Ovary (tissue), 9 donors: ENCODE data around the gene RNLS. TPM values are rescaled to one million over a fixed set of nuclear protein-coding genes. Genes with fewer than 3 reads are reported as not detected.

ENCODE experiments used
- DNase-seq, 5 donors: peaks; one replicate each; pipeline ENCODE4 v3.0.0-alpha.2; 2019 to 2020
- H3K27ac ChIP-seq, 2 donors: fragments of 200-600 bp; one replicate each; pipeline versions ENCODE4 v1.5.1 to v1.8.0; 2019 to 2022
- H3K27me3 ChIP-seq: fragments of 200-600 bp; one replicate; pipeline ENCODE4 v1.8.0; 2022
- H3K36me3 ChIP-seq: fragments of 200-600 bp; sonication (generic); one replicate; pipeline ENCODE4 v1.5.1; 2019
- H3K4me1 ChIP-seq: one replicate; pipeline ENCODE4 v1.8.1; 2013; ENCODE audit warnings: mild to moderate bottlenecking, moderate library complexity; ENCODE audit not compliant: insufficient read depth
- H3K4me3 ChIP-seq: fragments of 200-600 bp; sonication (generic); one replicate; pipeline ENCODE4 v1.5.1; 2017
- H3K9me3 ChIP-seq, 2 donors: fragments of 200-600 bp in 1 of 2; sonication (generic) in 1 of 2; one replicate each; pipeline versions ENCODE4 v1.5.1 to v1.8.1; 2013 to 2019; ENCODE audit warnings: mild to moderate bottlenecking in 1 of 2, moderate library complexity in 1 of 2
- CTCF ChIP-seq, 3 donors: fragments of 450-650 bp in 2 of 3; fragments of 200-600 bp in 1 of 3; IDR thresholded peaks; one replicate each; pipeline versions ENCODE4 v1.5.1 to v1.8.0; 2016 to 2022; ENCODE audit warnings: antibody characterized with exemption in 3 of 3, mild to moderate bottlenecking in 1 of 3
- EP300 ChIP-seq: sonication (generic); formaldehyde crosslinking; IDR thresholded peaks from one replicate; pipeline ENCODE4 v1.6.1; 2017; ENCODE audit warnings: antibody characterized with exemption
- POLR2A ChIP-seq: fragments of 450-650 bp; IDR thresholded peaks from one replicate; pipeline ENCODE4 v1.6.1; 2017; ENCODE audit warnings: antibody characterized with exemption, mild to moderate bottlenecking, moderate library complexity
- WGBS, 3 donors: extraction: QIAGEN DNeasy Blood & Tissue Kit in 1 of 3; methylation state at CpG; one replicate each; pipeline versions ENCODE4 v1.1.5 to v1.1.7; 2013 to 2017; 5-methylcytosine and 5-hydroxymethylcytosine counted together
- intact Hi-C, 4 donors: fragments of 100-400 bp; cut with DNase I; formaldehyde crosslinking; loops; one replicate each; pipeline versions ENCODE4 v1.11.0 to v1.15.1; 2022 to 2023
- polyA plus RNA-seq, 2 donors: library from polyadenylated mRNA; stranded (reverse); fragments of 200-250 nt in 1 of 2; fragments of 350-450 nt in 1 of 2; fragmentation: Illumina TruSeq in 1 of 2; extraction: RNeasy Lipid Tissue Mini Kit (QIAGEN cat#74804) in 1 of 2; gene quantifications; one replicate each; pipeline ENCODE4 v1.2.3, GENCODE V29; 2013 to 2014
- total RNA-seq, 7 donors: library from RNA; depleted of rRNA in 2 of 7; stranded (reverse); fragments of >200 nt in 2 of 7; fragmentation: NEBNext Ultra II Directional in 3 of 7; extraction: Animal tissue kit (Norgen Biotek cat#: 25700) in 3 of 7; gene quantifications; one replicate each; pipeline versions ENCODE4 v1.1.0 to v1.2.4, GENCODE V29; 2016 to 2023
- donor health status: DM: no; HTN: no; CAD: no; lungs with moderate emphysema.
- donor health status: DM: no; HTN: no; CAD: no.
- donor health status: Bipolar disorder and iron deficiency.
- donor health status: DM: yes; HTN: yes; CAD: no.
- donor health status: DM: no; HTN: no; CAD: no.
- donor health status: DM: yes; HTN: yes; CAD: no.

The RNLS gene
- total and polyA plus RNA-seq, 9 donors: 7.5 to 21.9 (median 11.8) TPM

- Histone ChIP-seq H3K4me3 (no peak overlapping the region), H3K4me1 (no peaks in the 10 kb centered on the region), H3K27me3 (no peaks in the 10 kb centered on the region), H3K27ac (no peak overlapping the region), H3K9me3 (no peaks in the 10 kb centered on the region), H3K36me3 (no peaks in the 10 kb centered on the region)
- WGBS, 3 donors: 69 to 82% (median 70%) methylated on average over 1 of the region's 1 CpG
- intact Hi-C loops: loop anchor here in 2 of 4 donors (5.0 to 10.0 kb wide), 2 partner anchors 695 to 702 kb away; partner anchors contain the start of genes KLLN (in 1 of the 2) and PTEN (in 1 of the 2)
- DNase-seq: no peak
- TF ChIP-seq EP300: no peak
- no peak for TF ChIP-seq CTCF (IDR thresholded peaks at IDR 0.05)
- TF ChIP-seq POLR2A: no peak
Measured at GRCh38 chr10:88557256-88557655, 25.9 kb downstream of the RNLS start.

GRCh38 chr10:88555190-88555908, 27.8 kb downstream of the RNLS start:
- H3K27ac ChIP-seq: no peak overlapping the region
- no peaks in the 10 kb centered on the region for H3K9me3 ChIP-seq
- H3K36me3 ChIP-seq: no peaks in the 10 kb centered on the region
- no peak overlapping the region for H3K4me3 ChIP-seq
- TF ChIP-seq CTCF (IDR thresholded peaks at IDR 0.05) (no peak), EP300 (no peak), POLR2A (no peak)
- H3K27me3 ChIP-seq: no peaks in the 10 kb centered on the region
- WGBS, 3 donors: 89 to 91% (median 91%) methylated on average over 7 of the region's 7 CpGs
- DNase-seq: no peak
- intact Hi-C loops: loop anchor here in 2 of 4 donors (5.0 to 10.0 kb wide), 2 partner anchors 693 to 701 kb away; partner anchors contain the start of genes KLLN (in 1 of the 2) and PTEN (in 1 of the 2)
- H3K4me1 ChIP-seq: no peaks in the 10 kb centered on the region

- no peak overlapping the region for H3K4me3 ChIP-seq
- DNase-seq: peak; percentile 37 to 75 (median 39)
- H3K36me3 ChIP-seq: no peaks in the 10 kb centered on the region
- H3K4me1 ChIP-seq: no peaks in the 10 kb centered on the region
- H3K27me3 ChIP-seq: no peaks in the 10 kb centered on the region
- TF ChIP-seq CTCF (IDR thresholded peaks at IDR 0.05) (peak; percentile 61 to 87 (median 75)), POLR2A (no peak)
- intact Hi-C loops: loop anchor here (5.0 to 10.0 kb wide), 5 partner anchors 151 to 701 kb away; partner anchors contain the start of genes KLLN (in 1 of the 4) and PTEN (in 1 of the 4)
- H3K9me3 ChIP-seq: no peaks in the 10 kb centered on the region
- H3K27ac ChIP-seq: no peak overlapping the region
- 85 to 87% (median 87%) methylated on average over 2 of the region's 2 CpGs for WGBS, 3 donors
Measured at GRCh38 chr10:88553116-88553752, 29.9 kb downstream of the RNLS start.

GRCh38 chr10:88551246-88551645, 31.9 kb downstream of the RNLS start:
- DNase-seq: no peak
- no peaks in the 10 kb centered on the region for H3K27me3 ChIP-seq
- no peaks in the 10 kb centered on the region for H3K9me3 ChIP-seq
- H3K4me3 ChIP-seq: no peak overlapping the region
- H3K27ac ChIP-seq: no peak overlapping the region
- intact Hi-C loops: loop anchor here (5.0 to 10.0 kb wide), 5 partner anchors 149 to 699 kb away; partner anchors contain the start of genes KLLN (in 1 of the 4) and PTEN (in 1 of the 4)
- no peak for TF ChIP-seq EP300
- no peaks in the 10 kb centered on the region for H3K36me3 ChIP-seq
- no peaks in the 10 kb centered on the region for H3K4me1 ChIP-seq
- WGBS, 3 donors: 91 to 95% (median 94%) methylated on average over 2 of the region's 2 CpGs
